ENCODE data around the gene TRIM17. TPM values are rescaled to one million over a fixed set of nuclear protein-coding genes. Genes with fewer than 3 reads are reported as not detected.

Gene TRIM17
- total RNA-seq, 1 experiment from 2014 or later: 55.5 TPM

DNA sequence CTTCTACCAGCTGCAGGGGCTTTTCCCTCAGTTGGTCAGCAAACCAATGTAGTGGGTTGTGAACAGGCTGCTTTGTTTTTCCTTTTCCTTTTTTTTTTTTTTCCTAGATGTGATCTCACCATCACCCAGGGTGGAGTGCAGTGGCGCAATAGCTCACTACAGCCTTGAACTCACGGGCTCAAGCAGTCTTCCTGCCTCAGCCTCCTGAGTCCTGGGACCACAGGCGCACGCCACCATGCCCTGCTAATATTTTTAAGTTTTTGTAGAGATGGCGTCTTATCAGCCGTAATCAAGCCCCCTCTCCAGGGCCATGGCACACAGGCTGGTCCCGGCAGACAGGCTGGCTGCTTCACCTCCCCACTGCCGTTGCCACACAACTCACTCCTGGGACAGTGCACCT is 6.6 kb downstream of the TRIM17 start:
- CTCF ChIA-PET: no interaction called here
- DNase-seq: no peak

DNA sequence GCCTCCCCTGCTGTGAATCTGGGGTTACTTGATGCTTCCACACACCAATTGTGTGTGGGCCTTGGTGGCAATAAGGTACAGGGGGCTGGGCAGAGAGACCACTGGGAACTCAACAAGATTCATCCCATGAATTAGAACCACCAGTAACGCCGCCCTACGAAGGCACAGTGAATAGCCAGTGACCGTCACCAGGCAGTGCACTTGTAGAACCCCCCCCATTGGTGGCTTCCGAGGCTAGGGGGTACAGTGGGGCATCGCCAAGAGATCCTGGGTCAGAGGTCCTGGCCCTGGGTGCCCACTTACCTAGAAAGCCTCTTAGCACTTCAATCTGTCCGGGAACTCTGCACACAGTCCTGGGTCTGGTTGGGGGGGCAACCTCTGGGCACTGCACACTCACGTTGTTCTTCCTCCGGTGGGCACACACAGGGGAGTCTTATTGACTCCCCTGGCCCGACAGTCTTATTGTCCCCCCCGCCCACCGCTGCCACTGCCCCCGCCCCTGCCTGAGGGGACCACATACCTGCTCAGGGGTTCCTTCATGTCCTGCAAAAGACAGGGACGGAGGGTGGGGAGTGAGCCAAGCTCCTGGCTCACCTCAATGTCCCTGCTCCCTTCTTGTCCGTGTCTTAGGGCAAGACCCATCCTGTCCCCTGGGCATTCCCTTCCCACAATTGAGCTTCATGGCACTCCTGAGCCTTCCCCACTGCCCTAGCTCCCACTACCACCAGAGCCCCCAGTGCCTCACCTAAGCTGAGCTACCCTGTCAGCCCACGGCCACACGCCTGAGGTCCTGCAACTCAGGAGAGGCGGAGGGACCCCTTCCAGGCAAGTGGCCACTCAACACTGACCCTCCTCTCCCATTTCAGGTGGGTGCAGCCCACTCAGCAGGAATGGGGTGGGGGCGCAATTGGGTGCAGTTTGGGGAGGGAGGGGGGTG is 7.5 kb downstream of the TRIM17 start:
- H3K79me2 ChIP-seq (ENCODE audit: low read depth): peaks cover 52% of the 10 kb centered on the region
- no peaks in the 10 kb centered on the region for H3K27me3 ChIP-seq (ENCODE audit: insufficient read depth, low read depth)
- ChIA-PET CTCF (interaction anchor here (0.6 kb wide), 1 partner anchor 20 kb away, joined by 8 read pairs; no protein-coding TSS in a partner anchor), POLR2A (ENCODE audit: unreplicated experiment) (interaction anchor here (0.6 to 0.7 kb wide), 3 partner anchors 24 to 227 kb away, joined by 9 to 22 read pairs (median 13); no protein-coding TSS in a partner anchor)
- H4K20me1 ChIP-seq (ENCODE audit: insufficient read depth): peaks cover 16% of the 10 kb centered on the region; the same call in 1 of the 2 replicates
- no TSS peak for BruUV-seq (replicated peaks)
- H3K9me3 ChIP-seq (ENCODE audit: insufficient read depth, low read depth): no peaks in the 10 kb centered on the region
- intact Hi-C loops (cut with micrococcal nuclease; ENCODE audit: unreplicated experiment): loop anchor here (5.0 kb wide), 1 partner anchor 93 kb away; no protein-coding TSS in a partner anchor
- peaks cover 34% of the 10 kb centered on the region for H3F3A ChIP-seq (ENCODE audit: insufficient read depth, low read depth)
- H2AFZ ChIP-seq: no peak overlapping the region
- no peak overlapping the region for H3K4me3 ChIP-seq
- H3K36me3 ChIP-seq (ENCODE audit: low read depth): peaks cover 13% of the 10 kb centered on the region
- H3K4me2 ChIP-seq: peak overlapping the region; percentile 34; the same call in 1 of the 2 replicates
- H3K9me2 ChIP-seq (ENCODE audit: insufficient read depth): no peaks in the 10 kb centered on the region
- peaks cover 57% of the 10 kb centered on the region for H3K4me1 ChIP-seq (replicated peaks; ENCODE audit: insufficient read depth)
- DNase-seq: no peak
- no peak overlapping the region for H3K27ac ChIP-seq
- TF ChIP-seq CTCF (conservative IDR thresholded peaks at IDR 0.05): no peak
- TF ChIP-seq EZH2 (IDR thresholded peaks at IDR 0.05; ENCODE audit: low read depth): no peak

More for the DNA sequence above, 6.6 kb downstream of the TRIM17 start:
- H3F3A ChIP-seq (ENCODE audit: insufficient read depth, low read depth): peaks cover 29% of the 10 kb centered on the region
- peak overlapping the region; percentile 34; the same call in 1 of the 2 replicates for H3K4me2 ChIP-seq
- POLR2A ChIA-PET (ENCODE audit: unreplicated experiment): interaction anchor here (0.6 to 0.7 kb wide), 4 partner anchors 23 to 228 kb away, joined by 4 to 22 read pairs (median 11); no protein-coding TSS in a partner anchor
- peaks cover 5% of the 10 kb centered on the region; the same call in 1 of the 2 replicates for H3K36me3 ChIP-seq (ENCODE audit: low read depth)
- H3K4me3 ChIP-seq: no peak overlapping the region
- no peak for TF ChIP-seq CTCF (conservative IDR thresholded peaks at IDR 0.05)
- TF ChIP-seq EZH2 (IDR thresholded peaks at IDR 0.05; ENCODE audit: low read depth): no peak
- no peaks in the 10 kb centered on the region for H3K9me3 ChIP-seq (ENCODE audit: insufficient read depth, low read depth)
- H3K27ac ChIP-seq: no peak overlapping the region
- no peaks in the 10 kb centered on the region for H3K27me3 ChIP-seq (ENCODE audit: insufficient read depth, low read depth)
- intact Hi-C loops (cut with micrococcal nuclease; ENCODE audit: unreplicated experiment): loop anchor here (10.0 kb wide), 1 partner anchor 815 kb away; no protein-coding TSS in a partner anchor
- peaks cover 48% of the 10 kb centered on the region for H3K4me1 ChIP-seq (replicated peaks; ENCODE audit: insufficient read depth)
- no peak overlapping the region for H2AFZ ChIP-seq
- H3K9me2 ChIP-seq (ENCODE audit: insufficient read depth): no peaks in the 10 kb centered on the region
- no TSS peak for BruUV-seq (replicated peaks)
- peaks cover 49% of the 10 kb centered on the region for H3K79me2 ChIP-seq (ENCODE audit: low read depth)
- peaks cover 7% of the 10 kb centered on the region; the same call in 1 of the 2 replicates for H4K20me1 ChIP-seq (ENCODE audit: insufficient read depth)

DNA sequence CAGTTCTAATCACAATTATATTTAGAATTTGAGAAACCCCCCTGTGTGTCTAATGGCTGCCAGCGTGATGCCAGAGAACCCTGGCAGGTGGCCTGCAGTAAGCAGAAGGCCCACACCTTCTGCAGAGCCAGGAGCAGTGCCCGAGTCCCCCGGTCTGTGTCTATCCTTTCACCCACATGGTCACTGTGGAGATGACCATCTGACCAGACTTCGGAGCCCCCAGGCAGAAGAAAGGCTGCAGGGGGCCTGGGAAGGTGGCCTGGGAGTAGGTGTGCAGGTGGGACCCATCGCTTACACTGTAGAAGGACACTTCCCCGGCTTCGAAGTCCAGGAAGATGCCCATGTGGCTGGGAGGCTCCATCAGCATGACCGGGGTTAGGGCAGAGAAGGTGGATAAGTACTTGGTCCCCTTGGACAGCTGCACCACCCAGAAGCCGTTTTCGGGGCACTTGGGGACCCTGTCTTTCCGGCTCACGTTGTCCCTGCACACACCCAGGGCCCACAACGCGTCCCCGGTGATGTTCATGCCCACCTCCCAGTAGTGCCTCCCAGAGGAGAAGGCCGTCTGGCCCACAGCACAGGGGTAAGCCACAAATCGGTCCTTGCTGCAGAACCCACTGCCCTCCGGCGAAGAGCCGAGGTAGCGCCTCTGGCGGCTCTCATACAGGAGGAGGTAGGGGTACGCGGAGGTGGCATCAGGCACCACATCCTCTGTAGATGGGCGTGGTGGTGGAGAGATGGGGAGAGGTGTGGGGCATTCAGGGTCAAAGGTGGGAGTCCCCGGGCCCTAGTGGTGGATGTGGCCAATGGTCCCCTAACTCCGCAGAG is 8.4 kb downstream of the TRIM17 start:
- ChIA-PET CTCF (no interaction called here), POLR2A (ENCODE audit: unreplicated experiment) (no interaction called here)
- no TSS peak for BruUV-seq (replicated peaks)
- no peak for DNase-seq
- peaks cover 54% of the 10 kb centered on the region for H3K4me1 ChIP-seq (replicated peaks; ENCODE audit: insufficient read depth)
- H3F3A ChIP-seq (ENCODE audit: insufficient read depth, low read depth): peaks cover 30% of the 10 kb centered on the region
- H3K4me3 ChIP-seq: peak overlapping the region; percentile 96; the same call in 1 of the 2 replicates
- H3K9me3 ChIP-seq (ENCODE audit: insufficient read depth, low read depth): no peaks in the 10 kb centered on the region
- H4K20me1 ChIP-seq (ENCODE audit: insufficient read depth): peaks cover 25% of the 10 kb centered on the region
- TF ChIP-seq EZH2 (IDR thresholded peaks at IDR 0.05; ENCODE audit: low read depth): no peak
- TF ChIP-seq CTCF (conservative IDR thresholded peaks at IDR 0.05): no peak
- no peak overlapping the region for H2AFZ ChIP-seq
- no peak overlapping the region; the same call in 1 of the 2 replicates for H3K27ac ChIP-seq
- H3K79me2 ChIP-seq (ENCODE audit: low read depth): peaks cover 61% of the 10 kb centered on the region
- H3K4me2 ChIP-seq: peak overlapping the region; percentile 95
- H3K9me2 ChIP-seq (ENCODE audit: insufficient read depth): no peaks in the 10 kb centered on the region
- intact Hi-C loops (cut with micrococcal nuclease; ENCODE audit: unreplicated experiment): loop anchor here (5.0 kb wide), 1 partner anchor 94 kb away; no protein-coding TSS in a partner anchor
- peaks cover 22% of the 10 kb centered on the region for H3K36me3 ChIP-seq (ENCODE audit: low read depth)
- H3K27me3 ChIP-seq (ENCODE audit: insufficient read depth, low read depth): no peaks in the 10 kb centered on the region
